DND-41 (cell line): ENCODE measurements around the gene ESM1.

Experiments used
- ATAC-seq: fragments of 200-7000 bp; cut with Tn5 transposase; 3 replicates; pipeline ENCODE4 v1.9.1; 2021; ENCODE audit warnings: low read depth; ENCODE audit not compliant: insufficient read depth
- DNase-seq: peaks from one replicate; pipeline ENCODE4 v3.0.0-alpha.2; 2020
- H2AFZ ChIP-seq: 2 replicates; pipeline ENCODE4 v1.6.0; 2012; ENCODE audit warnings: low read depth, low read length
- H3K27ac ChIP-seq: 2 replicates; pipeline ENCODE4 v1.5.1; 2012; ENCODE audit warnings: low read length, inconsistent platforms
- H3K27me3 ChIP-seq: fragments of 200-600 bp; sonication (generic); 2 replicates; pipeline ENCODE4 v1.6.0; 2012; ENCODE audit warnings: low read length, mild to moderate bottlenecking, inconsistent platforms; ENCODE audit not compliant: insufficient read depth, poor library complexity
- H3K36me3 ChIP-seq: 2 replicates; pipeline ENCODE4 v1.5.1; 2012; ENCODE audit warnings: low read length, inconsistent platforms; ENCODE audit not compliant: insufficient read depth
- H3K4me1 ChIP-seq: 2 replicates; pipeline ENCODE4 v1.5.1; 2012; ENCODE audit warnings: mild to moderate bottlenecking, low read length; ENCODE audit not compliant: insufficient read depth
- H3K4me2 ChIP-seq: 2 replicates; pipeline ENCODE4 v1.6.0; 2012; ENCODE audit warnings: mild to moderate bottlenecking, moderate library complexity, low read length, inconsistent platforms; ENCODE audit not compliant: insufficient read depth
- H3K4me3 ChIP-seq, 2 experiments: fragments of 200-600 bp in 1 of 2; shearing (Covaris generic) in 1 of 2; 2 replicates each; pipeline ENCODE4 v1.5.1; 2012 to 2016; ENCODE audit warnings: inconsistent platforms in 2 of 2, low read length in 2 of 2, mild to moderate bottlenecking in 2 of 2, low read depth in 1 of 2, moderate library complexity in 1 of 2
- H3K79me2 ChIP-seq: 2 replicates; pipeline ENCODE4 v1.6.0; 2012; ENCODE audit warnings: low read length, inconsistent platforms; ENCODE audit not compliant: insufficient read depth
- H3K9ac ChIP-seq: 2 replicates; pipeline ENCODE4 v1.6.0; 2012; ENCODE audit warnings: low read depth, mild to moderate bottlenecking, inconsistent platforms, low read length, moderate library complexity
- H3K9me3 ChIP-seq: 2 replicates; pipeline ENCODE4 v1.5.1; 2012; ENCODE audit warnings: low read length, moderate library complexity, mild to moderate bottlenecking, inconsistent platforms; ENCODE audit not compliant: insufficient read depth, severe bottlenecking
- H4K20me1 ChIP-seq: 2 replicates; pipeline ENCODE4 v1.6.0; 2012; ENCODE audit warnings: low read length; ENCODE audit not compliant: insufficient read depth
- EZH2 ChIP-seq: IDR thresholded peaks from 3 replicates; pipeline ENCODE4 v1.6.1; 2012; ENCODE audit warnings: borderline replicate concordance, low read depth, mild to moderate bottlenecking, moderate library complexity, low read length, inconsistent platforms; ENCODE audit not compliant: severe bottlenecking
- TF ChIP-seq, protein P1 (sequence below): IDR thresholded peaks from 2 replicates; pipeline ENCODE4 v1.5.1; 2012; ENCODE audit warnings: borderline replicate concordance, low read length, moderate library complexity, mild to moderate bottlenecking; ENCODE audit not compliant: poor library complexity, severe bottlenecking; ENCODE audit errors: extremely low read depth

Gene ESM1, protein sequence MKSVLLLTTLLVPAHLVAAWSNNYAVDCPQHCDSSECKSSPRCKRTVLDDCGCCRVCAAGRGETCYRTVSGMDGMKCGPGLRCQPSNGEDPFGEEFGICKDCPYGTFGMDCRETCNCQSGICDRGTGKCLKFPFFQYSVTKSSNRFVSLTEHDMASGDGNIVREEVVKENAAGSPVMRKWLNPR

DNA sequence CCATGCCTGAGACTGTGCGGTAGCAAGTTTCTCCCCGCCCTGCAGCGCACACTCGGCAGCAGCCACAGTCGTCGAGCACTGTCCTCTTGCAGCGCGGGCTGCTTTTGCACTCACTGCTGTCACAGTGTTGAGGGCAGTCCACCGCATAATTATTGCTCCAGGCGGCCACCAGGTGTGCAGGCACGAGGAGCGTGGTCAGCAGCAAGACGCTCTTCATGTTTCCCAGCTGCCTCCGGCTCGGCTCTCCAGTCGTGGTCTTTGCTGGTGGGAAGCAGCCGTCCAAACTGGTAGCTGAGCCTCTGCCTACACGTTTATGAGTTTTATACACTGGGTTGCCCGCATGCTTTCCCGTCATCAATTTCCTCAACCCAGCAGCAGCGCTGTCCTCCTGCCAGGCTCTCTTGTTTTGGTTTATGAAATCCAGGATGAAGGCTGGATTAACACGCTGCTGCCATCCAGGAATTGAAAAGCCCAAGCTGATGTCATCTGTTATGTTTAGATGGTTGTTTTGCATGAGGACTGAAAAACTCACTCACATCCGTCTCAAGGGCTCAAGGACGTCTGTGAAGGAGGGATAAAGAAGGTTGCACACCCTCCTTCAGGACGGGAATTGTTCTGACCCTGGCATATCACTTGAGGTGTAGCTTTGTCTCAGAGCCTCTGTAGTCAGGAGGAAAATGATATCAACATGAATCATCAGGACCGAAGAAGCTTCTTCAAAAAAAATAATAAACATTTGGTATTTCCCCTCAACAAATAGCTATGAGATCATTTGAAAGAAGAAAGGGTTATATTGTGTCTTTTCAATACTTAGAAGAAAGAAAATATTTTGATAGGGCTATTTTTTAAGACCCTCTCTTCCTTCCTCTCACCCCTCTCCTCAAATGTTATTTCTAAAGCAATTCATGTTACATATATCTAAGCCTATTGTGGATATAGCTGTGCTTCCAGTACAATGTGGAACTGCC, at the start of gene ESM1:
Gene ESM1, minus strand, starts transcription at position 293 of the 968 bp plus-strand sequence. Its CDS starts 76 bp downstream, at position 217.
- TF ChIP-seq, protein P1, sequence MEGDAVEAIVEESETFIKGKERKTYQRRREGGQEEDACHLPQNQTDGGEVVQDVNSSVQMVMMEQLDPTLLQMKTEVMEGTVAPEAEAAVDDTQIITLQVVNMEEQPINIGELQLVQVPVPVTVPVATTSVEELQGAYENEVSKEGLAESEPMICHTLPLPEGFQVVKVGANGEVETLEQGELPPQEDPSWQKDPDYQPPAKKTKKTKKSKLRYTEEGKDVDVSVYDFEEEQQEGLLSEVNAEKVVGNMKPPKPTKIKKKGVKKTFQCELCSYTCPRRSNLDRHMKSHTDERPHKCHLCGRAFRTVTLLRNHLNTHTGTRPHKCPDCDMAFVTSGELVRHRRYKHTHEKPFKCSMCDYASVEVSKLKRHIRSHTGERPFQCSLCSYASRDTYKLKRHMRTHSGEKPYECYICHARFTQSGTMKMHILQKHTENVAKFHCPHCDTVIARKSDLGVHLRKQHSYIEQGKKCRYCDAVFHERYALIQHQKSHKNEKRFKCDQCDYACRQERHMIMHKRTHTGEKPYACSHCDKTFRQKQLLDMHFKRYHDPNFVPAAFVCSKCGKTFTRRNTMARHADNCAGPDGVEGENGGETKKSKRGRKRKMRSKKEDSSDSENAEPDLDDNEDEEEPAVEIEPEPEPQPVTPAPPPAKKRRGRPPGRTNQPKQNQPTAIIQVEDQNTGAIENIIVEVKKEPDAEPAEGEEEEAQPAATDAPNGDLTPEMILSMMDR: no peak
- TF ChIP-seq EZH2: no peak
- Histone ChIP-seq H3K36me3 (no peaks in the 10 kb centered on the region), H3K4me2 (no peak within 1 kb of the TSS), H3K9me3 (no peaks in the 10 kb centered on the region), H3K27ac (no peak within 1 kb of the TSS), H3K27me3 (no peaks in the 10 kb centered on the region), H3K79me2 (no peaks in the 10 kb centered on the region), H3K9ac (no peak within 1 kb of the TSS), H3K4me3 (no peak within 1 kb of the TSS), H2AFZ (no peak within 1 kb of the TSS), H3K4me1 (peaks cover 21% of the 10 kb centered on the region), H4K20me1 (no peaks in the 10 kb centered on the region)
- ATAC-seq (no peak), DNase-seq (no peak)

GRCh38 chr5:55033568-55033967, 48.2 kb upstream of the ESM1 start:
- no peak for TF ChIP-seq EZH2
- TF ChIP-seq, protein P1: no peak
- no peaks in the 10 kb centered on the region for H3K36me3 ChIP-seq
- H3K4me1 ChIP-seq: peaks cover 39% of the 10 kb centered on the region
- H3K9ac ChIP-seq: no peak overlapping the region
- H3K27me3 ChIP-seq: no peaks in the 10 kb centered on the region
- no peak overlapping the region for H3K4me2 ChIP-seq
- H2AFZ ChIP-seq: no peak overlapping the region
- no peaks in the 10 kb centered on the region for H4K20me1 ChIP-seq
- DNase-seq (peak; percentile 15), ATAC-seq (peak; percentile 42)
- H3K27ac ChIP-seq: peak overlapping the region; percentile 39; the same call in 1 of the 2 replicates
- no peak overlapping the region for H3K4me3 ChIP-seq
- no peaks in the 10 kb centered on the region for H3K9me3 ChIP-seq
- H3K79me2 ChIP-seq: no peaks in the 10 kb centered on the region

DNA sequence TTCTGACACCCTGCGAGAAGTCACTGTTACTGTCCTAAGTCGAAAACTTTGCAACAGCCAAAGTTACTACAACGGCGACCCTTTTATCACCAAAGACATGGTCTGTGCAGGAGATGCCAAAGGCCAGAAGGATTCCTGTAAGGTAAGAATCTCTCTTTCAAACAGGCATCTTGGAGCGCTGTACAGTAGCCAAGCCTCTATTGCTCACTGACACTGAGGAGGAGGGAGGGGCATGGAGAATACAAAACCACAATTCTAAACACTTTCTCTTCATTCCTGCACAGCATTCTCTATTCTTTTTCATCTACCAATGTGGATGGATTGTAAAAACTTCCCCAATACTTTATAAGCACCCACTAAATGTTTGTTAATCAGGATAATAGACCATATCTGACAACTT, 46.1 kb upstream of the ESM1 start:
- Histone ChIP-seq H3K36me3 (no peaks in the 10 kb centered on the region), H3K27me3 (no peaks in the 10 kb centered on the region), H4K20me1 (no peaks in the 10 kb centered on the region), H3K4me3 (no peak overlapping the region), H3K4me1 (peaks cover 38% of the 10 kb centered on the region), H3K9ac (no peak overlapping the region), H3K79me2 (no peaks in the 10 kb centered on the region), H2AFZ (no peak overlapping the region), H3K9me3 (no peaks in the 10 kb centered on the region), H3K4me2 (no peak overlapping the region), H3K27ac (no peak overlapping the region)
- TF ChIP-seq EZH2: no peak
- TF ChIP-seq, protein P1: no peak
- DNase-seq: no peak
- no peak for ATAC-seq
